HG02642 (cell line): ENCODE results near the gene ARHGAP45.

Experiments
- ATAC-seq: cut with Tn5 transposase; IDR thresholded peaks from one replicate; pipeline ENCODE4 v1.9.1; 2021; ENCODE audit warnings: mild to moderate bottlenecking; ENCODE audit not compliant: unreplicated experiment, poor library complexity

The ARHGAP45 gene

GRCh38 chr19:1037621-1038064 lies 29.3 kb upstream of the ARHGAP45 start:
- peak; percentile 15 for ATAC-seq

GRCh38 chr19:1038978-1039645 lies 27.9 kb upstream of the ARHGAP45 start:
- no peak for ATAC-seq

GRCh38 chr19:1039646-1040475 lies 27.1 kb upstream of the ARHGAP45 start, which contains the start of gene ABCA7:
ABCA7 (plus strand) TSS chr19:1040107; CDS start chr19:1041362, 1,255 bp downstream.
- ATAC-seq: peak; percentile 76

- peak; percentile 39 for ATAC-seq
These were observed 26.3 kb upstream of the ARHGAP45 start for GRCh38 chr19:1040476-1041271.

- ATAC-seq: no peak
These were observed 25.6 kb upstream of the ARHGAP45 start for GRCh38 chr19:1041272-1041834.

GRCh38 chr19:1041835-1042685 lies 24.9 kb upstream of the ARHGAP45 start:
- ATAC-seq: no peak

- no peak for ATAC-seq
These were observed 24.1 kb upstream of the ARHGAP45 start for GRCh38 chr19:1042689-1043511.

GRCh38 chr19:1045247-1045603 lies 21.7 kb upstream of the ARHGAP45 start:
- ATAC-seq: no peak

GRCh38 chr19:1046117-1046626 lies 20.8 kb upstream of the ARHGAP45 start:
- no peak for ATAC-seq

GRCh38 chr19:1046836-1047695 lies 19.9 kb upstream of the ARHGAP45 start:
- ATAC-seq: no peak

GRCh38 chr19:1047696-1048147 lies 19.2 kb upstream of the ARHGAP45 start:
- ATAC-seq: no peak

GRCh38 chr19:1049106-1049505 lies 17.9 kb upstream of the ARHGAP45 start:
- no peak for ATAC-seq

- no peak for ATAC-seq
These were observed 17.2 kb upstream of the ARHGAP45 start for GRCh38 chr19:1049800-1050199.

GRCh38 chr19:1050989-1051788 lies 15.8 kb upstream of the ARHGAP45 start:
- ATAC-seq: no peak

- ATAC-seq: no peak
These were observed 15.2 kb upstream of the ARHGAP45 start for GRCh38 chr19:1051791-1052190.

GRCh38 chr19:1052349-1052975 lies 14.5 kb upstream of the ARHGAP45 start:
- ATAC-seq: no peak
